SH-SY5Y (cell line): ENCODE measurements around the gene COX4I1.

Experiments used
- GATA2 ChIP-seq: IDR thresholded peaks from 2 replicates; pipeline ENCODE4 v1.6.1; 2011; ENCODE audit warnings: mild to moderate bottlenecking, low read depth, low read length
- GATA3 ChIP-seq: IDR thresholded peaks from 2 replicates; pipeline ENCODE4 v1.6.1; 2011; ENCODE audit warnings: low read depth, mild to moderate bottlenecking, low read length, moderate library complexity

DNA sequence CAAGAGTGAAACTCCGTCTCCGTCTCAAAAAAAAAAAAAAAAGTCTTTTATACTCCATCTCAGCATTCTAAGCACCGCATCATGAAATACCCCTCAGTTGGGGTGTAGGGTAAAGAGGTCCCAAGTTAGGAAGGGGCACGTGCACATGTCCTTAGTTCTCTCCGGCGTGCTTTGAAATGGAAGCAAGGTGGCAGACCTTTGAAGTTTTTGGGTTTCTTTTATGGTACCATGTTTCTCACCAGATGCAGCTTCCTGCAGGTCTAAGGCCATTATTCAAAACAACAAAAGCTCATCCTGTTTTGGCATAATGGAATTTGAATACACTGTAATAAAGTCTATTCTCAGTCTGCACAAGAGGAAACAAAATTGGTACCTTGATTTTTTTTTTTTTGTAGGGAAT lies 9.7 kb upstream of the COX4I1 start:
- TF ChIP-seq GATA2 (no peak), GATA3 (no peak)
